ENCODE measurements around the gene IFT74. TPM values are rescaled to one million over a fixed set of nuclear protein-coding genes. Genes with fewer than 3 reads are reported as not detected.

Gene IFT74
- total RNA-seq, 1 donor from 2014 or later: 22.1 TPM

GRCh38 chr9:26974927-26975326 lies 18.7 kb downstream of the IFT74 start:
- no peak for DNase-seq (ENCODE audit: low spot score in 2 of 2, unreplicated experiment in 2 of 2)
- Mint-ChIP-seq H3K27ac (peak overlapping the region; percentile 31), H3K36me3 (peaks cover 40% of the 10 kb centered on the region), H3K4me1 (peaks cover 7% of the 10 kb centered on the region), H3K27me3 (ENCODE audit: low read depth) (no peaks in the 10 kb centered on the region), H3K9me3 (peaks cover 20% of the 10 kb centered on the region), H3K4me3 (no peak overlapping the region)
- TF ChIP-seq CTCF (IDR thresholded peaks at IDR 0.05; ENCODE audit: unreplicated experiment): no peak

- TF ChIP-seq CTCF (IDR thresholded peaks at IDR 0.05; ENCODE audit: unreplicated experiment): no peak
- Mint-ChIP-seq H3K36me3 (peaks cover 40% of the 10 kb centered on the region), H3K27ac (peak overlapping the region; percentile 69), H3K4me1 (peaks cover 7% of the 10 kb centered on the region), H3K4me3 (peak overlapping the region; percentile 50), H3K27me3 (ENCODE audit: low read depth) (no peaks in the 10 kb centered on the region), H3K9me3 (peaks cover 11% of the 10 kb centered on the region)
- no peak for DNase-seq (ENCODE audit: low spot score in 2 of 2, unreplicated experiment in 2 of 2)
Observed at GRCh38 chr9:26975728-26976707, 19.8 kb downstream of the IFT74 start.

GRCh38 chr9:26983340-26983739 lies 27.1 kb downstream of the IFT74 start:
- Mint-ChIP-seq H3K36me3 (peaks cover 16% of the 10 kb centered on the region), H3K4me1 (no peaks in the 10 kb centered on the region), H3K27ac (no peak overlapping the region), H3K27me3 (ENCODE audit: low read depth) (no peaks in the 10 kb centered on the region), H3K4me3 (no peak overlapping the region), H3K9me3 (peaks cover 5% of the 10 kb centered on the region)
- DNase-seq (ENCODE audit: low spot score in 2 of 2, unreplicated experiment in 2 of 2): no peak
- no peak for TF ChIP-seq CTCF (IDR thresholded peaks at IDR 0.05; ENCODE audit: unreplicated experiment)

- Mint-ChIP-seq H3K4me1 (no peaks in the 10 kb centered on the region), H3K27me3 (ENCODE audit: low read depth) (no peaks in the 10 kb centered on the region), H3K4me3 (no peak overlapping the region), H3K27ac (no peak overlapping the region), H3K9me3 (no peaks in the 10 kb centered on the region), H3K36me3 (peaks cover 5% of the 10 kb centered on the region)
- no peak for DNase-seq (ENCODE audit: low spot score in 2 of 2, unreplicated experiment in 2 of 2)
- no peak for TF ChIP-seq CTCF (IDR thresholded peaks at IDR 0.05; ENCODE audit: unreplicated experiment)
Observed at GRCh38 chr9:26995810-26996209, 39.6 kb downstream of the IFT74 start.

- Mint-ChIP-seq H3K27me3 (ENCODE audit: low read depth) (no peaks in the 10 kb centered on the region), H3K4me3 (no peak overlapping the region), H3K36me3 (peaks cover 9% of the 10 kb centered on the region), H3K9me3 (peaks cover 11% of the 10 kb centered on the region), H3K4me1 (no peaks in the 10 kb centered on the region), H3K27ac (no peak overlapping the region)
- DNase-seq (ENCODE audit: low spot score in 2 of 2, unreplicated experiment in 2 of 2): no peak
- no peak for TF ChIP-seq CTCF (IDR thresholded peaks at IDR 0.05; ENCODE audit: unreplicated experiment)
Observed at GRCh38 chr9:27003426-27004077, 47.3 kb downstream of the IFT74 start.
